Measurements from ENCODE around the gene DAAM2.

GRCh38 chr6:39791311-39791710 is 865 bp upstream of the DAAM2 start:
- TF ChIP-seq YY1 (IDR thresholded peaks at IDR 0.05; ENCODE audit: low read depth, low read length) (no peak), CTCF (IDR thresholded peaks at IDR 0.05; ENCODE audit: control extremely low read depth in 1 of 3, insufficient read depth in 1 of 3, low read depth in 1 of 3, low read length in 3 of 3) (peak in 2 of 3 experiments; percentile 32 to 34; a peak in 3 of 4 replicates), TEAD4 (IDR thresholded peaks at IDR 0.05; ENCODE audit: low read depth, low read length) (no peak), MAX (IDR thresholded peaks at IDR 0.05) (no peak), CHD2 (IDR thresholded peaks at IDR 0.05; ENCODE audit: low read length) (no peak), POLR2A (IDR thresholded peaks at IDR 0.05; ENCODE audit: control extremely low read depth in 1 of 2, low read depth in 2 of 2, low read length in 2 of 2) (no peak), SIN3A (conservative IDR thresholded peaks at IDR 0.05 in 1 of 2, IDR thresholded peaks at IDR 0.05 in 1 of 2; ENCODE audit: low read depth in 1 of 2, low read length in 2 of 2) (no peak), CHD1 (IDR thresholded peaks at IDR 0.05; ENCODE audit: low read depth, low read length) (no peak), POLR2AphosphoS5 (IDR thresholded peaks at IDR 0.05; ENCODE audit: low read depth, low read length) (no peak)
